T47D (cell line): ENCODE data around the gene MGME1.
"Not testable (repeated sequence)": the region's sequence is repeated elsewhere in the genome, so short reads cannot be mapped to it uniquely, and the experiment has no call there.

ENCODE experiments used
- DNase-seq, 2 experiments: peaks; one replicate each; pipeline versions ENCODE4 v3.0.0 to v3.0.0-alpha.2; 2011 to 2012; ENCODE audit warnings: low read depth in 1 of 2, low spot score in 1 of 2
- JUND ChIP-seq: IDR thresholded peaks from 2 replicates; pipeline ENCODE4 v1.6.1; 2012; ENCODE audit warnings: low read depth
- in situ Hi-C: cut with HindIII; loops from 2 replicates; pipeline ENCODE4 v1.10.0; 2016; ENCODE audit warnings: low sequenced_read_pairs, low pct_unique_long_range_greater_than_20kb

Gene MGME1

DNA sequence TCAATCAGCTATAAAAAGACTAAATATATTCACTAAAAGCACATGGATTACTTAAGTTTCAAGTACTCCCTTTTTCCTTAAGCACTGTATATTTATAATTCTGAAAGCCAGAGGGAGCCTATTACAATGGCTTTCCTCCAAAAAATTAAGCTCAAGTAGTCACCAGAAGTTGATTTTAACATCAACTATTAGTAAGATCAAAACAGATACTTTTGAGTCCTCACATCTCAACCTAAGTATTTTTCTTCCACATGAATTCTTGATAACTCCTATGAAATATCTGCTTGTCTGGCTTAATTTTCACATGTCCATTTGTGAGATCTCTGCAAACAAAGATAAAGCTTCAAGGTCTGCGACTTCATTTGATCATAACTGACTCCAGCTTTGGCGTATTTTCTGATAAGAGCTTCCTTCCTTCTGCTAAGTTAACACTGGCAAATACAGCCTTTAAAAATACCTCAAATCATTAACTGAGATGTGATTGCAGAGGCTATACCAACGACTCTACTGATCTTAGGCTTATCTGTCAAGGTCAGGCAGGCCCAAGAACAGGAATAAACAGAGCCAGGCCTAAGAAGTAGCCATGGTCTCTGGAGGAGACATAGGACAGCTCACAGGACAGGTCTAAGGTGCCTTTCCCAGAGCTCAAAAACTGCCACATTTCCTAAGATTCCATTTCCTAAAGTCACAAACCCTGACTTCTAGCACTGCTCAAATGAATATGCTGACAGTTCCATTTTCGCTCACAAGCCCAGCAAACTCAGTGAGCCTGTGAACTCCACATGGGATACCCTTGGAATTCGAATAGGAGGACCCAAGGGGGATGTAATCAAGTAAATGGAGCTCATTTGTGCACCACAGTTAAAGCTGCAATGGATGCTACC, 10.2 kb upstream of the MGME1 start:
- no peak for TF ChIP-seq JUND
- no peak for DNase-seq
- in situ Hi-C loops, result no loop called here

DNA sequence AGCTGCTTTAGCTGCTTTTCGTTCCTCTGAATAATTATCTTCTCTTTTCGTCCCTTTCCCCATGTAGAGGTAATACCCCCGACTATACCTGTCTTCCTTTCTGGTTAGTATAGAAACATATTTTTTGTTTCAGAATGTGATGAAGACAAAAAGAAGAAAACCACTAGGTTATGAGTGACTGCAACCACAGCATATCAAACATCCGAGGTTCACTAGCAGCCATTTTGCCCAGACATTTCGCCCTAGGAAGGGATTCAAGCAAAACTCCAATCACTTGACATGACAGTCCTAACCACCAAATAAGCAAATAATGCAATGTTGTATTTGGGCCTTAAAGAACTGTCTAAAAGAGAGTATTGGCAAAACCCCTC, 9.6 kb upstream of the MGME1 start:
- DNase-seq, result no peak
- TF ChIP-seq JUND, result no peak
- in situ Hi-C loops, result no loop called here

DNA sequence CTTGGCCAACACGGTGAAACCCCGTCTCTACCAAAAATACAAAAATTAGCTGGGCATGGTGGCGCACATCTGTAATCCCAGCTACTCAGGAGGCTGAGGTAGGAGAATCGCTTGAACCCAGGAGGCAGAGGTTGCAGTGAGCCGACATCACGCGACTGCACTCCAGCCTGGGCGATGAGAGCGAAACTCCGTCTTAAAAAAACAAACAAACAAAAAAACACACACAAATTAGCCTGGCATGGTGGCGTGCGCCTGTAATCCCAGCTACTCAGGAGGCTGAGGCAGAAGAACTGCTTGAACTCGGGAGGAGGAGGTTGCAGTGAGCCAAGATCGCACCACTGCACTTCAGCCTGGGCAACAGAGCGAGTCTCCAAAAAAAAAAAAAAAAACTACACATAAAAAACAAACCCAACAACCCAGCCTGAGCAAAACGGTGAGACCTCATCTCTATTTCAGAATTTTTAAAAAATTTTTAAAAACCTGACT, 8.4 kb upstream of the MGME1 start:
- in situ Hi-C loops, result not testable (repeated sequence)

DNA sequence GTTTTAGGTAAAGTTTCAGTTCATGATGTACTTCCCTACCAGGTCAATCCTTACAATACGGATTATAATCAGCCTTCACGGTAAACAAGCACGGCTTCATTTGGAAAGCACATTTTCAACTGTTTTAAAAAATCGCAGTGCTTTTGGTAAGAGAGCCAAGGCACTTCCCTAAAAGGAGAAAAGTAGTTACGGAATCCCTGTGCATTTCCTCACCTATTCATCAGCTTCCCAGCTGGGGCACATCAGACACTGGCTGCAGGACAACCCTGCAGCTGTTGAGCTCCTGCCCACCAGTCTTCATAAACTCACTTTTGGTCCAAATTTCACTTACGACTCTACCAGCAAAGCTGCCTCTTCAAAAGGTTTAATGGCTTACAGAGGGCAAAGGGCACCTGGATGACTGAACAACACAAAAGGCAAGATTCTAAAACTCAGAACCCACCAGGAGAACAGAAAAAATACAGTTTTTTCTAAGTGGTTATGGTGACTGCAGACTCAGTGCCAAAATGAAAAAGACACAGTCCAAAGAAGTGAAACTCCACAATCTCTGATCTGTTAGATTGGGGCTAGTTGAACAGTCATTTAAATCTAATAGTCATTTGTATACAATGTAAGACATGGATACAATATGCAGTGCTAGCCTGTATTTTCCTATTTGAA, 7.8 kb upstream of the MGME1 start:
- in situ Hi-C loops, result no loop called here
- no peak for DNase-seq
- TF ChIP-seq JUND, result no peak

More for the DNA sequence above, 8.4 kb upstream of the MGME1 start:
- DNase-seq, result not testable (repeated sequence)

DNA sequence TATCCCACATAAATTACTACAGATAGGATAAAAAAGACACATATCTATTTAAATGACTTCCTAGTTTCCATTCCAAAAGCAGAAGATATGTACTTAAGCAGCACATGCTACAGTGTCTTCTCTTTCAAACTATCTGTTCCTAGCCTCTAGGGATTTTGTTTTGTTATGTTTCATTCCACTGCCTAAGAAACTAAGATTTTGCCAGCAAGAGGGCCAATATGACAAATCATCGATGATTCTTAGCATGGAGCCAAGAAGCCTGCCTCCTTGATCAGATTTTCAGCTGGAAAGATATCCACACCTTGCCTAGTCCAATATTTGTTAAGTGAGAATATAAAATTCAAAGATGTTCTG, 7.3 kb upstream of the MGME1 start:
- no peak for DNase-seq
- in situ Hi-C loops, result no loop called here

DNA sequence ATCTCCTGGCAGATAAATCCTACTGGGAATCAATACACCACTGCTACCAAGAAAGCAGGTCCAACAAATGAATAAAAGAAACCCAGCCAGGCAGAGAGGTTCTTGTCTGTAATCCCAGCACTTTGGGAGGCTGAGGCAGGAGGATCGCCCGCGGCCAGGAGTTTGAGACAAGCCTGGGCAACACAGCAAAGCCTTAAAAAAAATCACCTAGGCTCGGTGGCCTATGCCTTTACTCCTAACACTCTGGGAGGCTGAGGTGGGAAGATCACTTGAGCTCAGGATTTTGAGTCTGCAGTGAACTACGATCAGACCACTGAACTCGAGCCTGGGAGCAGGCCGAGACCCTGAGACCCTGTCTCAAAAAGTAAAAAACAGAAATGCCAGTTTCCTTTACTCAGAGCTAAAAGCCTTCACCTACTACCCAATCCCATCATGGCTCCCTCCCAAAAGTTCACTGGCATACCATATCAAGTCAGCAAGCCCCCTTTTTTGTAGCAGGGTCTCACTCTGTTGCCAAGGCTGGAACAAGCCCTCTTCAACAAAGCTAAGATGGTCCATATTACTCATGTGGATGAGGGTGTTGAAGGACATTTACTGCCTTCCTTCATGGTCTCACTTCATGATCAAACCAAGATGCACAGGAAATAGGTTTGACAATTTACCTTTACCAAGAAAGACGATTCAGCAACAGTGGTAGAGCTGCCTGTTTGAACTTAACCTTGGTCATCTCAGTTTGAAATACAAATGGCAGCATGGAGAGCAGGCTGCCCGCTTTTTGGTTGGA, 5.5 kb upstream of the MGME1 start:
- in situ Hi-C loops, result no loop called here
- no peak for DNase-seq
- no peak for TF ChIP-seq JUND

More for the DNA sequence above, 7.3 kb upstream of the MGME1 start:
- no peak for TF ChIP-seq JUND

DNA sequence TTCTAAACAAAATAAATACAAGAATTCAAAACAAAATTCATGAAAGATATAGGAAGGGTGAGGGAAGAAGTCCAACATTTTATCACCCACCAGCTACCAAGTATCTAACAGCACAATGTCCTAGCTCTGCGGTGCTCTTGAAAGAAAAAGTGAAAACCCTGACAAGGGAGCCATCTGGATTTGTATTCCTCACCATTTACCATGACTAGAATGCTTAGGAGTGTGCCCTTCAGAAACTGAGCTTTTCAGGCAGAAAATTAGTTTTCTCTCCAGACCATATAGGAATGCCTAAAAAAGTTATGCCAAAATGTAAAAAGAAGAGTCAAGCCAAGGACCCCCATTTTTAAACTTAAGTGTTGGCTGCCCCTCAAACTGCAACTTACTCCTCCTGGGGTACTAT, 4.7 kb upstream of the MGME1 start:
- no peak for TF ChIP-seq JUND
- in situ Hi-C loops, result no loop called here
- DNase-seq, result no peak

DNA sequence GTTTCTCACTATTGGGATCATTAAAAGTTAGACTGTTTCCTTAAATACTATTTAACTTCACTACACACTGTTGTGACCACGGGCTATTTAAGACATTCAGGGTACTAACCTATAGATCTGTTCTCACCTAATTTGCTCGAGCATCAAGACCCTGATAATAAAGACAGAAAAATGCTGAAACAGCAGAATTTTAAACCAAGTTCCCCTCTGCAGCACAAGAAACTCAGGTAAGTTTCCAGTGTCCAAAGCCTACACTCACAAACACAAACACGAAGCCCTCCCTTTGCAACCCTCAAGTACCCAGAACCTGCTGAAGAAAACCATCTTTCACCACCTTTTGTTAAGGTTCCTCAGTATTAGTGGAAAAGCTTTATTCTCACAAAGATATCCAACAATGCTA, 4.2 kb upstream of the MGME1 start:
- in situ Hi-C loops, result no loop called here
- no peak for DNase-seq
- TF ChIP-seq JUND, result no peak

DNA sequence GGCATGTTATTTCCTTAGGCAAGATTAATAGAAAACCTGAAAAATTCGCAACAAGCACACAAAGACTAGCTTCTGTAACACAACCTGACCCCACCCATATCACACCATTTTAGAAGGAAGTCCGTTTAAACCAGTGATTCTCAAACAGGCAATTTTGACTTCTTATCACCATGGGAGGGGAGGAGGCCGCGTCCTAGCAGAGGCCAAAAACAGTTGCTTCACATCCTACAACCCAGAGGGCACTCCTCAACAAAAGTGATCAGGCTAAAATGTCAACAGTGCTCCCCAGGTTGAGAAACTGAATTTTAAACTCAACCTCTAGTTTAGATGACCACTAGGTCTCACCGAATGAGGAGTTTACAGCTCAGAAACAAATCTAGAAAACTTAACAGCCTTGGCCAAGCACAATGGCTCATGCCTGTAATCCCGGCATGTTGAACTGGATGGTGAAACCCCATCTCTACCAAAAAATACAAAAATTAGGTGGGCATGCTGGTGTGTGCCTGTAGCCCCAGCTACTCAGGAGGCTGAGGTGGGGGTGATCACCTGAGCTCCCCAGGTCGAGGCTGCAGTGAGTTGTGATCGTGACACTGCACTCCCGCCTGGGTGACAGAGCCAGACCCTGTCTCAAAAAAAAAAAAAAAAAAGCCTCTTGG, 3.6 kb upstream of the MGME1 start:
- TF ChIP-seq JUND, result no peak
- no peak for DNase-seq
- in situ Hi-C loops, result no loop called here

DNA sequence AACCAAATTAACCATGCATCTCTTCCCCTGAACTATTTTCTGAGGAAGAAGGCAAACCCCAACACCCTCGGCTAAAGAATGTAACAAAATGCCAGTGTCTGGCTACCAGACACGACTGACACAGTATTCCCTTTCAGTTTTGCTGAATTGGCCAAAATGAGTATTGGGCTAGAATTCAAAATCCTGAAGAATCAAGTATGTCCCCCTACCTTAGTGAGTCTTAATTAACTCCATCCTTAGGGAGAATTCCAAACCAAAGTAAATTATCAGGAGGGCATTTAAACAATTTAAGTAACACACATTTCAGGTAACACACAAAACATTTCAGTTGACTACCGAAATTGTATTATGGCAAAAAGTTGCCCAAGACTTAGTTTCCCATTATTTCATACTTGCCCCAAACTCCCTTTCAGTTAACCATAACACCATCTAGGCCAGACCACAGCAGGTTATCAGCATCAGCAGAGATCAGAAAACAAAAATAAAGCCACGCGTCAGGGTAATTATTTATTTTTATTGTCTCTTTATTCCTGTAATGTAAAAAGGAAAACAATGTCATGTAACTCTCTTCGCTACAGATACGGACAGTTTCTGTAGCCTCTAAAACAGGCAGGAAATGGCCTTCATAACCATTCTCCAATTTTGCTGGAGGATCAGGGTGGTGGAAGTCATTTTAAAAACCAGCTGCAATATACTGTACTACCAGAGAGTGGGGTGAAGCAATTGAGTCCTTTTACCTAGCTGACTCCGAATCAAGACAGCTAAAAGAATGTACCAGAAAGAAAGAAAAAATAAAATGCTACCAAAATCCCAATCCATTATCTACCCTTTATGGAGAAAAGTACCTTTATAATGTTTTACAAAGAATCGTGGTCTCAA, 2.1 kb upstream of the MGME1 start:
- in situ Hi-C loops, result no loop called here
- no peak for TF ChIP-seq JUND
- peak; percentile 38 to 59 for DNase-seq

DNA sequence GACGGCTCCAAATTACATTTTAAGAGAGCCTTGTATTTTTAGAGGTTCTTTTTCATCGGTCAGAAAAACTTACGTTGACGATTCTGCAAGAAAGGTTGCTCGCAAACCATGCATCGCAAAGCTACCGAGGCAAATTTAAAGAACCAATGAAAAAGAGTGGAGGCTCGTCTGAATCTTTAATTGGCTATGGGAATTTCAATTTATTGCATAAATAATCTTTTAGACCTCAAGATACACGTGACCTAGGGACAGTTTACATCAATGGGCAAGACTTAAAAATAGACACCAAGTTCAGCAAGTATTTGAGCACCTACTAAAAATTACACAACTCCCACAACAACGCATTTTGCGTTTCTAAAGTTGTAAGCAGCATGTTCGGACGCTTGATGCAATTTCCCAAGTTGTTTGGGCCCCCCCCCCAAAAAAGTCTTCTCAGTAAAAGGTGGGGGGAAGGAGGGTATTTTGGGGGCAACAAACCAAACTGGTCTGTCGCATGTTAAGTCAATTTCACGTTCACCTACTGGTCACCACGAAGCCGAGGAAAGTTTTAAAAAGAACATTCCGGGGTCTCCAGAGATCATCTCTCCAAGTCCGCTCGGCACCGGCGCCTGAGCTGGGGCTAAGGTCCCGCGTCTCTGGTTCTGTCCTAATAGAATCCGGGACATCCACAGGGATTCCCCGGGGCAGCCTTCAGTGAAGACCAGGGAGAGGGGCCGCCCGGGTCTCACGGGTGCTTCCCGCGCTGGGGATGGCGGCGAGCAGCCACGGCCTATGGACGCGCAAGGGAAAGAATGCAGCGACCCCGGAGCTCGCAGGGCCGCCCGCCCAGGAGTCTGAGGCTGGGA, 1.1 kb upstream of the MGME1 start:
- in situ Hi-C loops, result no loop called here
- TF ChIP-seq JUND, result no peak
- peak; percentile 19 to 44 for DNase-seq
